ENCODE measurements around the gene GH2.
"Not testable (repeated sequence)": the region's sequence is repeated elsewhere in the genome, so short reads cannot be mapped to it uniquely, and the experiment has no call there.

Gene GH2

GRCh38 chr17:63871646-63872365, 9.9 kb downstream of the GH2 start:
- not testable (repeated sequence) for DNase-seq

DNA sequence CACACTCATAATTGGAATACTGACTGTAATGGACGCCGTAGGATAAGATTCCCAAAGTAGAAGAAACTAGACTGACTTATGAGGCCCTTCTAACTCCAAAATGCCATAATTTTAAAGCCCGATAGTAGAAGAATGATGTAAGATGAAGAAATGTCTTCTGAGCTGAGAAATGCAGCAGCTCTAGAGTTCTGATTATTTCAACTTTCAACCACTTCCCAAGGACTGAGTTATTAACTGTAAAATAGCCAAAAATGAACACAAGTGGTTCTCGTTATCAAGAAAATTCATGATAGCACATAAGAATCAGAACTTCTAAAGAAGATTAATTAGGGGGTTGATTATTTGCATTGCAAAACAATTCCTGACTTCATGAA, 11.5 kb downstream of the GH2 start:
- DNase-seq = not testable (repeated sequence)

GRCh38 chr17:63869491-63870291, 12.1 kb downstream of the GH2 start:
- not testable (repeated sequence) for DNase-seq

GRCh38 chr17:63866625-63867024, 15.1 kb downstream of the GH2 start:
- not testable (repeated sequence) for DNase-seq

- DNase-seq = no peak
Measured at GRCh38 chr17:63859257-63859656, 22.5 kb downstream of the GH2 start.

GRCh38 chr17:63856425-63856824, 25.3 kb downstream of the GH2 start:
- not testable (repeated sequence) for DNase-seq

DNA sequence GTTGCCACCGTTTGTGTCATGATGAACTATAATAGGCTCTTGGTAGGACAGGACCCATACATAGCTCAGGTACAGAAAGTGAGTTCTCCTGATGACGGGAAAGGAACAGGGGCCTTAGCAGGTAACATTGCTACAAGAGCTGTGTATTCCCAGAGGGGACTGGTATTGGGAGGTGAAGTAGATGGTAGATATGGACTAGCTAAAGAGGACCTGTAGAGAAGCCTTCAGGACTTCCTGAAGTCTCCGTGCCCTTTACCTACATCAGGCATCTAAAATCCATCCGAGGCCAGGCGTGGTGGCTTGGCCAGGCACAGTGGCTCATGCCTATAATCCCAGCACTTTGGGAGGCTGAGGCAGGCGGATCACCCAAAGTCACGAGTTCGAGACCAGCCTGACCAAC, 26.6 kb downstream of the GH2 start:
- DNase-seq = no peak

- DNase-seq = no peak
Measured at GRCh38 chr17:63854709-63855108, 27.0 kb downstream of the GH2 start.

- no peak for DNase-seq
Measured at GRCh38 chr17:63853260-63853659, 28.5 kb downstream of the GH2 start.

DNA sequence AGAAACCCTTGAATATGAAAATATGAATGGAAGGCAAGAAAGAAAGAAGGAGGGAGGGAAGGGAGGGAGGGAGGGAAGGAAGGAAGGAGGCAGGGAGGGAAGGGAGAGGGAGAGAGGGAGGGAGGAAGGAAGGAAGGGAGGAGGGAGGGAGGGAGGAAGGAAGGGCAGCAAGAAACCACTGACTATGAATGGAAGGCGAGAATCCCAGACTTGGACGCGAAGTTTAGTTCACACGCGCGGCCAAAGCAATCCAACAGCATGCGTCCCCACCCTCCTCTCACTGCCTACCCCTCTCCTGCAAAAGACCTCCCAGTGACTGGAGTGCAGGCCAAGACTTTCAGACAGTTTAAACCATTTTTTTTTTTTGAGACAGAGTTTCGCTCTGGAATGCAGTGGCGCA, 31.3 kb downstream of the GH2 start:
- DNase-seq = no peak

DNA sequence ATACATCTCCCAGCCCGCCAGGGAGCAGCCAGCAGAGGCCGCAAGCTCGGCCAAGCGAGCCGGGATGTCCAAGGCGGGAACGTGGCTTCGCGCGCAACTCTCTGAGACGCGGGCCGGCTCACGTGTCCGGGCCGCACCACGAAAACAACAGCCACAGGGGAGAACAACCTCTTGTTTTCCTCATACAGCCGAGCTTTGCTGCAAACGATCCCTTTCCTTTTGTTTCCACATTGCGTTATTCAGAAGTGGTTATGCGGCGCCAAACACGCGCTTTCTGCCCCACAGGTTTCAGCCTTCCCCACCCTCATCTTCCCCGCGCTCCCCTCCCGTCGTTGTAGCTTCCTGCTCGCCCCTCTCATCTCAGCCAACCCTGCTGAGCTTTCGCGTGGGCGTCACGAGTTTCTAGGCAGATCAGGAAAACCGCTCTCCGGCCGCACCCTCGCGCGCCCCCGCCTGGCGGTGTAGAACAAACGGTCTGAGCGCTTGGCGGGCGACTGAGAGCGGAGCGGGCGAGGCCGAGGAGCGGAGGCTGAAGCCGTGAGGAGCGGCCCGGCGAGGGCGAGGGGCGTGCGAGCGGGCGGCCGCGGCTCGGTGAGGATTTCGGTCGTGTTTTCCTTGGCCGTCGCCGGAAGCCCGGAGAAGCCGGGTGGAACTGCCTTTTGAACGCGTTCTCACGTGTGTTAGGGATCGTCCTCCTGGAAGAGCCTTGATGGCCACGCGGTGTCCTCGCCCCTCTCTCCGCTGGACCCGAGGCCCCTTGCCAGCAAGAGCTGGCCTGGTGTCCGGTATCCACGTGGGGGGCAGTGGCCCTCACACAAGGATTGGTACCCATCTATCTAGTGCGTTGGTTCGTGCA, 32.7 kb downstream of the GH2 start:
- peak; percentile 91 to 94 for DNase-seq

DNA sequence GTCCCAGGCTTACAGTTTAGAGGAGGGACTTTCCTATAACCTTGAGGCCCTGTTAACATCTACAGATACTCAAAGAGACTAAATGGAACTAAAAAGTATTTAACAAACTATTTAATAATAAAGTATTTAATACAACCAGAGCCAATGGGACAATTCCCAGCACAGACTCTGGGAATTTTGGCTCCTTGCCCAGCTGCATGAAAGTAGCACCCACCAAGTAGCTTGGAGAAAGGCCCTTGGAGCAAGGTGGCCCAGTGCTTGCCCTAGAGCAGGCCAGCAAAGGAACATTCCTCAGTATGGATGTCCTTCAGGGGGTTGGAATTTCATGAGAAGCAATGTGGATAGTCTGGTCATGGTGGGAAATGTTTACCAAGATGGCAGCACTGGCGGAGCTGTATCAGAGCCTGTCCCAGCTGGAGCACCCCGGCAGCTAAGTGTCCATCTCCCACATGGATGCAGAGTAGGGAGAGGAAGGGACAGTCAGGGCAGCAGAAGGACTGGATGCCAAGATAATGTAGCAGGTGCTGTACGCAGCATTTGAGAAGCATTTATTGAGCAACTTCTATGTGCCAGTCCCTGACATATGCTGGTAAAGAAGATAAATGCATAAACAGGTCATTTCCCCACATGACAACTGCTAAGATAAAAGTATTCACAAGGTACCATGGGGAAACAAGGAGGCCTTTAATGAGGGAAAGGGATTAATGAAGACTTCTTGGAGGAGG, 34.1 kb downstream of the GH2 start:
- DNase-seq = no peak

- no peak for DNase-seq
Measured at GRCh38 chr17:63845509-63845908, 36.2 kb downstream of the GH2 start.

DNA sequence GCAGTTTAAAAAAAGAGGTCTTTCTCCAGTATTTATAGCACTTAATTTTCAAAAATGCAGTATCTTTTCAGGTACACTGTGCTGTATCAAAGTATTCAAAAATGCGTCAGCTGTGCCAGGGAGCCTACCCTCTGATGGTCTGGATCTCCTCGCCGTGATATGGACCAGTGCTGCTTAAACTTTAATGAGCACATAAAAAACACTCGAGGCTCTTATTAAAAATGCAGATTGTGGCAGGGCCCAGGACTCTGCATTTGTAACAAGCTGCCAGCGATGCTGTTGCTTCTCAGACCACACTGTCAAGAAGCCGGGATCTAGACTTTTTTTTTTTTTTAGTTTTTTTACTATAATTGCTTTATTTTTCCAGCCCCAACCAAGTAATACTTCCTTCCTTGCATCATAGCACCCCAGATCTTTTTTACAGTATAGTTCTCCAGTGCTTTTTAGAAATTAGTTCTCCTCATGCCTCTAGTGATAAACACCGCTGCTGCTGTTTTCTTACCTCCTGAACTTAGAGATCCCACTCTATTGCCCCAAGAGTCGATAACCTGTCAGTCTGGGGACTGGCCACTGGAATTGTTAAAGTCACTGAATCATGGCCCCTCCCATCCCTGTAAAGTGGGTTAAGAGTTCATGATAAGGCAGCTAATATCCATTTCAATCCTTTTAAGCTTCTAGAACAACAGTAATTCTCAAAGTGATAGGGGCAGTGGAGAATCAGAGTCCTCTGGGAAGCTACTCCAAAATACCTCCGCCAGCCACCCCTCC, 37.6 kb downstream of the GH2 start:
- no peak for DNase-seq

DNA sequence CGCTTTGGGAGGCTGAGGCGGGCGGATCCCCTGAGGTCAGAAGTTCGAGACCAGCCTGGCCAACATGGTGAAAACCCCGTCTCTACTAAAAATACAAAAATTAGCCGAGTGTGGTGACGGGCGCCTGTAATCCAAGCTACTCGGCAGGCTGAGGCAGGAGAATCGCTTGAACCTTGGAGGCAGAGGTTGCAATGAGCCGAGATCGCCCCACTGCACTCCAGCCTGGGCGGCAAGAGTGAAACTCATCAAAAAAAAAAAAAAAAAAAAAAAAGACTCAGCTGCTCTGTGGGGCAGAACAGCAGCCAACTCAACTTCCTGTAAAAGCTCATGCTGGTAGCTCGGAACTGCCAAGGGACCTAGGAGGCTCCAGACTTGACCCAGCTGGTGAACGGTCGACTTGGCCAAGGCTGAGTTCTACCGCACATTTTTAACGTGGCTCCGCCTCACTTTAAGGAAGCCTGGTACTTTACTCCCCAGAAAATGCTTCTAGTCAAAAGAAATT, 38.3 kb downstream of the GH2 start:
- DNase-seq = not testable (repeated sequence)

- peak; percentile 99 for DNase-seq
Measured at GRCh38 chr17:63842540-63843386, 39.0 kb downstream of the GH2 start, which contains the start of gene SMARCD2. Gene SMARCD2, minus strand, starts transcription at chr17:63842685. Its CDS starts 11 bp downstream, at chr17:63842674.

GRCh38 chr17:63842173-63842539, 39.6 kb downstream of the GH2 start:
- DNase-seq = no peak

- no peak for DNase-seq
Measured at GRCh38 chr17:63841350-63842172, 40.2 kb downstream of the GH2 start.

DNA sequence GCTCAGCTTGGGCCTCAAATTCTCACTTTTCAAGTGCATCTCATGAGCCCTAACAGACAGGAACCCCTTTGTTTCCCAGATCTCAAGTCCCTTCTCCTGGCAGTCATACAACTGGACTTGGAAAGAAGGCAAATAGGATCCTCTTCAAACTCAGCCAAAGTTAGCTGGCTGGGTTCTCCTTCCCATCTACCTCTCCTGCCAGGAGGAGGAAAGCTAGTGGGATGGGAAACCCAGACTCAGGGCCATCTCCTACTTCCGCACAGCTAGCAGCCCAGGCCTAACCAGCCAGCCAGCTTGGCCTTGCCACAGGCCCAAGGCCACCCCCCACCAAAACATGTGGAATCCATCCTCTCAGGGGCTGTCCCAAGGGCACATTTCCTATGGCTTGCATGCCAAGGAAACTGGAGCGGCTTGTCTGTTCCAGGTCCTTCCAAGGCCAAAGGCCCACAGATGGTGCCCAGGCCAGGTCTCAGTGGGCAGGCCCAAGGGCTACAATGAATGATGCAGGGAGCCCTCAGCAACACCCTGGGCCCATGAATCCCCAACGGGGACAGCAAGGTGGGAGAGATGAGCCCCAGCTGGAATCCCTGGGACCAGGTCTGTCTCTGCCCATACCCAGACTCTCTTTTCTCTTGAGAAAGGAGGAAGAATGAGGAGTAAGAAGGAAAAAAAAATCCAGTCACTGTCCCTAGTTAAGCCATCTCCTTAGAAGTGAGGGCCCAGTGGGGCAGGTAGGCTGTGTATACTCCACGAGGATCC, 41.0 kb downstream of the GH2 start:
- no peak for DNase-seq
